ENCODE data around the gene DNM3.

DNA sequence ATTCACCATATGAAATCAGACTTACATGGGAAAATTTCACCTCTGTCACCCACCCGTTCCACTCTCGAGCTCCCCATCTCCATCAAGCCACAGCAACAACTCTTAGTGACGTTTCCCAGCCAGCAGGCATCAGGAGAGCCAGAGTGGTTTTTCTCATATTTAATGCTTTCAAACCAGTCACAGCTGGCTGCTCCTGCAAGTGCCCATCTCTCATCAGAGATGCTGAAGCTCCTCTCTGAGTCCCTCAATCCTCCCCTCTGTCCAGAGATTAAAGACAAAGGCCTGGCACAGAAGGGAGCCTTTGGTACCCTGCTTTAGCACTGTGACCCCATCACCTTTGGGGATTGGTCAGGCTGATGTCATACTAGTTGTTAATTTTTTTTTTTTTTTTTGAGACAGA, 277.3 kb downstream of the DNM3 start:
- TF ChIP-seq EZH2 (IDR thresholded peaks at IDR 0.05) (no peak), POLR2AphosphoS5 (IDR thresholded peaks at IDR 0.05; ENCODE audit: borderline replicate concordance, low read depth, low read length) (no peak), FOXP2 (optimal IDR thresholded peaks at IDR 0.05; ENCODE audit: control extremely low read depth, extremely low read length, insufficient read depth) (no peak)

All from SK-N-MC (cell line).